Islet of Langerhans (tissue), 1 donor: Measurements from ENCODE around the gene EHBP1L1.

Experiments
- FAIRE-seq: peaks from one replicate; lab custom pipeline; 2011; peaks lifted over from hg19 to GRCh38; lab: Jason Lieb, UNC

The EHBP1L1 gene

GRCh38 chr11:65546217-65546958 lies 29.5 kb upstream of the EHBP1L1 start:
- FAIRE-seq, result no peak

- FAIRE-seq, result no peak
These were observed 28.3 kb upstream of the EHBP1L1 start for GRCh38 chr11:65547446-65548125.

GRCh38 chr11:65548395-65548794 lies 27.5 kb upstream of the EHBP1L1 start:
- no peak for FAIRE-seq

- FAIRE-seq, result no peak
These were observed 26.8 kb upstream of the EHBP1L1 start for GRCh38 chr11:65549096-65549495.

GRCh38 chr11:65551572-65552387 lies 24.1 kb upstream of the EHBP1L1 start:
- FAIRE-seq, result no peak

- FAIRE-seq, result no peak
These were observed 23.4 kb upstream of the EHBP1L1 start for GRCh38 chr11:65552388-65552951.

GRCh38 chr11:65553301-65554001 lies 22.4 kb upstream of the EHBP1L1 start:
- FAIRE-seq, result no peak

GRCh38 chr11:65554057-65554818 lies 21.6 kb upstream of the EHBP1L1 start:
- no peak for FAIRE-seq

GRCh38 chr11:65554842-65555430 lies 20.9 kb upstream of the EHBP1L1 start:
- no peak for FAIRE-seq

GRCh38 chr11:65555693-65556231 lies 20.1 kb upstream of the EHBP1L1 start:
- no peak for FAIRE-seq

- no peak for FAIRE-seq
These were observed 19.2 kb upstream of the EHBP1L1 start for GRCh38 chr11:65556470-65557279.

- FAIRE-seq, result no peak
These were observed 18.4 kb upstream of the EHBP1L1 start for GRCh38 chr11:65557280-65558001.

- FAIRE-seq, result no peak
These were observed 17.6 kb upstream of the EHBP1L1 start, which contains the start of gene LTBP3 for GRCh38 chr11:65558002-65558929. LTBP3 (minus strand) TSS chr11:65558359; CDS start chr11:65557959, 400 bp downstream.

- no peak for FAIRE-seq
These were observed 16.8 kb upstream of the EHBP1L1 start for GRCh38 chr11:65558930-65559509.

GRCh38 chr11:65559535-65559934 lies 16.3 kb upstream of the EHBP1L1 start:
- no peak for FAIRE-seq

GRCh38 chr11:65559951-65560537 lies 15.8 kb upstream of the EHBP1L1 start:
- no peak for FAIRE-seq
